ENCODE data around the gene LAMA3. TPM values are rescaled to one million over a fixed set of nuclear protein-coding genes. Genes with fewer than 3 reads are reported as not detected.

LAMA3 gene
- total and polyA plus RNA-seq, 2 experiments from 2014 or later, result 3.9 to 4.9 TPM

DNA sequence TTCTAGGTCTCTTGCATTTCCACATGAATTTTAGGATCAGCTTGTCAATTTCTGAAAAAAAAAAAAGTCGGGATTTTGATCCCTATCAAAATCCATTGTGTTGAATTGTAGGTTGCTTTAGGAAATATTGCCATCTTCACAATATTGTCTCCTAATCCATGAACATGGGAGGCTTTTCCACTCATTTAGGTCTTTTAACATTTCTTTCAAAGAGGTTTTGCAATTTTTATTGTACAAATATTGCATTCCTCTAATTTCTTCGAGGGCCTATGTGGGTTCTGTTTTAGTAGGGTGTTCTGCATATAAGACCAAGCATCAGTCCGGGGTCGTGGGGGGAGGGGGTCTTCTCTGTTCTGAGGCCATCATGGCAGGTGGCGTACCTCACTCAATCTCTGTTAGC, 725 bp upstream of the LAMA3 start:
- H3F3A ChIP-seq (replicated peaks; ENCODE audit: low read depth), result 0 out of 2 replicates have a peak, but pooled peaks cover 7% of the 10 kb centered on the region
- H3K4me2 ChIP-seq, result peak overlapping the region; percentile 90
- H3K27me3 ChIP-seq (ENCODE audit: insufficient read depth), result peaks cover 48% of the 10 kb centered on the region
- Mint-ChIP-seq H3K4me3 (peak overlapping the region; percentile 73), H3K36me3 (ENCODE audit: low read depth) (no peaks in the 10 kb centered on the region), H3K4me1 (peaks cover 5% of the 10 kb centered on the region; the same call in 2 of the 3 replicates), H3K27ac (no peak overlapping the region), H3K27me3 (ENCODE audit: insufficient read depth, low read depth, poor library complexity) (peaks cover 31% of the 10 kb centered on the region), H3K9me3 (no peaks in the 10 kb centered on the region; the same call in 2 of the 3 replicates)
- no peak overlapping the region for H3K27ac ChIP-seq (ENCODE audit: low read depth)
- H4K20me1 ChIP-seq (replicated peaks; ENCODE audit: insufficient read depth), result no peaks in the 10 kb centered on the region
- H2AFZ ChIP-seq, result peak overlapping the region; percentile 99; the same call in 1 of the 2 replicates
- H3K4me1 ChIP-seq (ENCODE audit: insufficient read depth), result peaks cover 5% of the 10 kb centered on the region; the same call in 1 of the 2 replicates
- no peaks in the 10 kb centered on the region for H3K36me3 ChIP-seq (ENCODE audit: insufficient read depth)
- TF ChIP-seq ZNF331 (CRISPR knock-in tag; IDR thresholded peaks at IDR 0.05; ENCODE audit: low read depth) (no peak), NANOG (IDR thresholded peaks at IDR 0.05; ENCODE audit: borderline replicate concordance) (no peak), CTCF (conservative IDR thresholded peaks at IDR 0.05; ENCODE audit: low read depth in 2 of 2) (no peak), REST (IDR thresholded peaks at IDR 0.05; ENCODE audit: unreplicated experiment) (no peak), ZNF114 (CRISPR knock-in tag; IDR thresholded peaks at IDR 0.05) (no peak), STAT1 (IDR thresholded peaks at IDR 0.05; ENCODE audit: unreplicated experiment) (no peak), EZH2phosphoT487 (IDR thresholded peaks at IDR 0.05; ENCODE audit: unreplicated experiment) (no peak), EZH2 (IDR thresholded peaks at IDR 0.05; ENCODE audit: low read depth, unreplicated experiment) (no peak), CREB1 (CRISPR knock-in tag; IDR thresholded peaks at IDR 0.05; ENCODE audit: low read depth) (no peak), POLR2AphosphoS5 (IDR thresholded peaks at IDR 0.05; ENCODE audit: low read depth) (no peak), JUNB (IDR thresholded peaks at IDR 0.05; ENCODE audit: unreplicated experiment) (no peak)
- TF ChIP-seq, protein P1, sequence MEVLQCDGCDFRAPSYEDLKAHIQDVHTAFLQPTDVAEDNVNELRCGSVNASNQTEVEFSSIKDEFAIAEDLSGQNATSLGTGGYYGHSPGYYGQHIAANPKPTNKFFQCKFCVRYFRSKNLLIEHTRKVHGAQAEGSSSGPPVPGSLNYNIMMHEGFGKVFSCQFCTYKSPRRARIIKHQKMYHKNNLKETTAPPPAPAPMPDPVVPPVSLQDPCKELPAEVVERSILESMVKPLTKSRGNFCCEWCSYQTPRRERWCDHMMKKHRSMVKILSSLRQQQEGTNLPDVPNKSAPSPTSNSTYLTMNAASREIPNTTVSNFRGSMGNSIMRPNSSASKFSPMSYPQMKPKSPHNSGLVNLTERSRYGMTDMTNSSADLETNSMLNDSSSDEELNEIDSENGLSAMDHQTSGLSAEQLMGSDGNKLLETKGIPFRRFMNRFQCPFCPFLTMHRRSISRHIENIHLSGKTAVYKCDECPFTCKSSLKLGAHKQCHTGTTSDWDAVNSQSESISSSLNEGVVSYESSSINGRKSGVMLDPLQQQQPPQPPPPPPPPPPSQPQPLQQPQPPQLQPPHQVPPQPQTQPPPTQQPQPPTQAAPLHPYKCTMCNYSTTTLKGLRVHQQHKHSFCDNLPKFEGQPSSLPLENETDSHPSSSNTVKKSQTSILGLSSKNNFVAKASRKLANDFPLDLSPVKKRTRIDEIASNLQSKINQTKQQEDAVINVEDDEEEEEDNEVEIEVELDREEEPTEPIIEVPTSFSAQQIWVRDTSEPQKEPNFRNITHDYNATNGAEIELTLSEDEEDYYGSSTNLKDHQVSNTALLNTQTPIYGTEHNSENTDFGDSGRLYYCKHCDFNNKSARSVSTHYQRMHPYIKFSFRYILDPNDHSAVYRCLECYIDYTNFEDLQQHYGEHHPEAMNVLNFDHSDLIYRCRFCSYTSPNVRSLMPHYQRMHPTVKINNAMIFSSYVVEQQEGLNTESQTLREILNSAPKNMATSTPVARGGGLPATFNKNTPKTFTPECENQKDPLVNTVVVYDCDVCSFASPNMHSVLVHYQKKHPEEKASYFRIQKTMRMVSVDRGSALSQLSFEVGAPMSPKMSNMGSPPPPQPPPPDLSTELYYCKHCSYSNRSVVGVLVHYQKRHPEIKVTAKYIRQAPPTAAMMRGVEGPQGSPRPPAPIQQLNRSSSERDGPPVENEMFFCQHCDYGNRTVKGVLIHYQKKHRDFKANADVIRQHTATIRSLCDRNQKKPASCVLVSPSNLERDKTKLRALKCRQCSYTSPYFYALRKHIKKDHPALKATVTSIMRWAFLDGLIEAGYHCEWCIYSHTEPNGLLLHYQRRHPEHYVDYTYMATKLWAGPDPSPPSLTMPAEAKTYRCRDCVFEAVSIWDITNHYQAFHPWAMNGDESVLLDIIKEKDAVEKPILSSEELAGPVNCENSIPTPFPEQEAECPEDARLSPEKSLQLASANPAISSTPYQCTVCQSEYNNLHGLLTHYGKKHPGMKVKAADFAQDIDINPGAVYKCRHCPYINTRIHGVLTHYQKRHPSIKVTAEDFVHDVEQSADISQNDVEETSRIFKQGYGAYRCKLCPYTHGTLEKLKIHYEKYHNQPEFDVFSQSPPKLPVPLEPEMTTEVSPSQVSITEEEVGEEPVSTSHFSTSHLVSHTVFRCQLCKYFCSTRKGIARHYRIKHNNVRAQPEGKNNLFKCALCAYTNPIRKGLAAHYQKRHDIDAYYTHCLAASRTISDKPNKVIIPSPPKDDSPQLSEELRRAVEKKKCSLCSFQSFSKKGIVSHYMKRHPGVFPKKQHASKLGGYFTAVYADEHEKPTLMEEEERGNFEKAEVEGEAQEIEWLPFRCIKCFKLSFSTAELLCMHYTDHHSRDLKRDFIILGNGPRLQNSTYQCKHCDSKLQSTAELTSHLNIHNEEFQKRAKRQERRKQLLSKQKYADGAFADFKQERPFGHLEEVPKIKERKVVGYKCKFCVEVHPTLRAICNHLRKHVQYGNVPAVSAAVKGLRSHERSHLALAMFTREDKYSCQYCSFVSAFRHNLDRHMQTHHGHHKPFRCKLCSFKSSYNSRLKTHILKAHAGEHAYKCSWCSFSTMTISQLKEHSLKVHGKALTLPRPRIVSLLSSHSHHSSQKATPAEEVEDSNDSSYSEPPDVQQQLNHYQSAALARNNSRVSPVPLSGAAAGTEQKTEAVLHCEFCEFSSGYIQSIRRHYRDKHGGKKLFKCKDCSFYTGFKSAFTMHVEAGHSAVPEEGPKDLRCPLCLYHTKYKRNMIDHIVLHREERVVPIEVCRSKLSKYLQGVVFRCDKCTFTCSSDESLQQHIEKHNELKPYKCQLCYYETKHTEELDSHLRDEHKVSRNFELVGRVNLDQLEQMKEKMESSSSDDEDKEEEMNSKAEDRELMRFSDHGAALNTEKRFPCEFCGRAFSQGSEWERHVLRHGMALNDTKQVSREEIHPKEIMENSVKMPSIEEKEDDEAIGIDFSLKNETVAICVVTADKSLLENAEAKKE (CRISPR knock-in tag; IDR thresholded peaks at IDR 0.05), result no peak
- TF ChIP-seq, protein P2, sequence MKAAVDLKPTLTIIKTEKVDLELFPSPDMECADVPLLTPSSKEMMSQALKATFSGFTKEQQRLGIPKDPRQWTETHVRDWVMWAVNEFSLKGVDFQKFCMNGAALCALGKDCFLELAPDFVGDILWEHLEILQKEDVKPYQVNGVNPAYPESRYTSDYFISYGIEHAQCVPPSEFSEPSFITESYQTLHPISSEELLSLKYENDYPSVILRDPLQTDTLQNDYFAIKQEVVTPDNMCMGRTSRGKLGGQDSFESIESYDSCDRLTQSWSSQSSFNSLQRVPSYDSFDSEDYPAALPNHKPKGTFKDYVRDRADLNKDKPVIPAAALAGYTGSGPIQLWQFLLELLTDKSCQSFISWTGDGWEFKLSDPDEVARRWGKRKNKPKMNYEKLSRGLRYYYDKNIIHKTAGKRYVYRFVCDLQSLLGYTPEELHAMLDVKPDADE (IDR thresholded peaks at IDR 0.05), result no peak
- H3K79me2 ChIP-seq (replicated peaks; ENCODE audit: insufficient read depth), result no peaks in the 10 kb centered on the region
- H3K9me2 ChIP-seq (ENCODE audit: insufficient read depth), result no peaks in the 10 kb centered on the region
- ATAC-seq, result no peak
- DNase-seq (ENCODE audit: low spot score), result no peak
- H3K4me3 ChIP-seq, result peak overlapping the region; percentile 68
